ENCODE data around the gene ITGA7. TPM values are rescaled to one million over a fixed set of nuclear protein-coding genes. Genes with fewer than 3 reads are reported as not detected.
"Not testable (repeated sequence)": the region's sequence is repeated elsewhere in the genome, so short reads cannot be mapped to it uniquely, and the experiment has no call there.

ITGA7 gene
- total and polyA plus RNA-seq, 9 donors, result 195 to 461 (median 375) TPM

DNA sequence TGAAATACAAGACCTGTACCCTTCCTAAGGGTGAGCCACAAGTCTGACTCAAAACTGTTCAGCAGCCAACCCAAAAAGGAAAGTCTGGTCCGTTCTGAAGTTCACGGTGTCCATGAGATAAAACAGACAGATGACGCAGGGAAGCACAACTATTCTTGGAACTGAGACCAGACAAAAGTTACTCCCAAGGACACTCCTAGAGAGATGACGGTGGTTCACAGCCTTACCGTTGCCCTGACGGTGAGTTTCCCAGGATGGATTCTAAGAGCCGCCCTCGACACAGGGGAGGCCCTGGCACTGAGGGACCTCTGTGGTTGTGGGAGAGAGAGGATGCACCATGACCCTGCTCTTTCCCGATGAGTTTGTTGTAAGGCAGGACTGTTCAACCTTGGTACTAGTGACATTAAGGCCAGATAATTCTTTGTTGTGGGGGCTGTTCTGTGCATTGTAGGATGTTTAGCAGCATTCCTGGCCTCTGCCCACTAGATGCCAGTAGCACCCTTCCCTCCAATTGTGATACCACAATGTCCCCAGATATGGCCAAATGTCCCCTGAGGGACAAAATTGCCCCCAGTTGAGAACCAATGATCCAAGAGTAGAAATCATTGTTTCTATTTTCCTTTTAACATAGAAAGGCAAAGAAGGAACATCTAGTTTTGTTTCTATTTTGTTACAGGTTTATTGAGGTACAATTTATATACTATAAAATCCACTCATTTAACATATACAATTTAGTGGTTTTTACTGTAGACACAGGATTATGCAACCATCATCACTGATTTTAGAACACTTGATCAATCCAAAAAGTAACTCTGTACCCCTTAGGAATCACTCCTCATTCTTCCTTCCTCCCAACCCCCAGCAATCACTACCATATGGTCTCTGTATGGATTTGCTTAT, 48.0 kb downstream of the ITGA7 start:
- no peak for DNase-seq
- no peak overlapping the region for H3K4me3 ChIP-seq (ENCODE audit: low read length)
- no peaks in the 10 kb centered on the region for H3K27me3 ChIP-seq (ENCODE audit: control insufficient read depth, insufficient read depth, low read length)
- 53% methylated on average over 7 of the region's 9 CpGs for WGBS (ENCODE audit: insufficient coverage)
- H3K36me3 ChIP-seq (ENCODE audit: control insufficient read depth, insufficient read depth, low read length), result no peaks in the 10 kb centered on the region
- no peak overlapping the region for H3K27ac ChIP-seq (ENCODE audit: low read length)
- H3K9me3 ChIP-seq (replicated peaks; ENCODE audit: control insufficient read depth, low read depth, low read length), result no peaks in the 10 kb centered on the region
- peaks cover 1% of the 10 kb centered on the region for H3K4me1 ChIP-seq (ENCODE audit: control insufficient read depth, insufficient read depth, low read length)

DNA sequence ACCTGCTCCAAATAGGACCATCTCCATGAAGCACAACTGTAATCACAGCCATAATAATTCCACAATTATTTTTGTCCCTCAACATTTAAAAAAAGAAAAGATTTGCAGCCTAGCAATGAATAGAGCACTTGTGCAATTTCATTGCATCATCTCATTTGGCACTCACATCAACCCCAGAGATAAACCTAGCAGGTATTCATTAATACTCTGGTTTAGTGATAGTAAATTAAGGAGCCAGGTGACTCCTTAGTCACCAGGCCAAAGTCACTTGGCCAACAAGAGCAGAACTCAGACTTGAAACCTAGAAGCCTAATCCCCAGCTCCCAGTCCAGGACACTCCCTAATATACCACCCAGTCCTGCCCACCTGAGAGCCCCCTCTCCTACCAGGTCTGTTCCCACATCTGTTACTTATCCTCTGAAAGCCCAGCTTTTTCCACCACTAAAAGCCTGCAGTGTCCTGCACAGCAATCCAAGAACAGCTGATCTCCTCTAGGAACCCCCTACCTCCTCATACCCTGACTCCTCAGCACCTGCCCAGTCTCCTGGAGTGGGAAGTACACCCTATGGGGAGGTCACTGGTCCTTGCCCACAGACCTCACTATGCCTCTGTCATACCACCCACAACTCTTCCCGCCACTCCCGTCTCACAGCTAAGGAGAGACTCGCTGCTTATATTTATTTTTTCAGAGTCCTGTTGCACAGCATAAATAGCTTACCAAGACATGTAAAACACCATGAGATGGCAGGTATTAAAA, 48.9 kb downstream of the ITGA7 start:
- H3K9me3 ChIP-seq (replicated peaks; ENCODE audit: control insufficient read depth, low read depth, low read length), result no peaks in the 10 kb centered on the region
- H3K36me3 ChIP-seq (ENCODE audit: control insufficient read depth, insufficient read depth, low read length), result no peaks in the 10 kb centered on the region
- H3K4me3 ChIP-seq (ENCODE audit: low read length), result no peak overlapping the region
- DNase-seq, result no peak
- H3K27ac ChIP-seq (ENCODE audit: low read length), result no peak overlapping the region
- H3K27me3 ChIP-seq (ENCODE audit: control insufficient read depth, insufficient read depth, low read length), result no peaks in the 10 kb centered on the region
- no CpG with 5 or more reads among the region's 3 CpGs for WGBS (ENCODE audit: insufficient coverage)
- peaks cover 3% of the 10 kb centered on the region for H3K4me1 ChIP-seq (ENCODE audit: control insufficient read depth, insufficient read depth, low read length)

DNA sequence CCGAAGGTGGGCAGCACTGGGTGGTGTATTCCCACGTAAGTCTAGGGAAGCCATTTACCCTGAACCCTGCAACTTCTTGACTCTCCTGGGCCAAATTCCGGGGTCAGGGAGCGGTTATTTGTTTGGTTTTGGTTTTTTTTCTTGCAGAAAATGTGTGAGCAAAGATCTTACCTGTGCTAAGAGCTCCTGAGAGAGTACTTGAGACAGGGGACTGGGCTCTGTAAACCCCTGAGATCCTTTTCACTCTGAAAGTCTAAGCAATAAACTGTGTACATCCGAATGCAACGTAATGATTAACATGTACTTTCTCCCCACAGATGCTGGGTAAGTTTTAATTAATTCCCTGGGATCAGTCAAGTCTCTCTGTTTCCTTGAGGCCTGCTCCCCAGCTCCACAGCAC, 49.5 kb downstream of the ITGA7 start:
- Histone ChIP-seq H3K4me1 (ENCODE audit: control insufficient read depth, insufficient read depth, low read length) (peaks cover 3% of the 10 kb centered on the region), H3K9me3 (replicated peaks; ENCODE audit: control insufficient read depth, low read depth, low read length) (no peaks in the 10 kb centered on the region), H3K4me3 (ENCODE audit: low read length) (no peak overlapping the region), H3K36me3 (ENCODE audit: control insufficient read depth, insufficient read depth, low read length) (no peaks in the 10 kb centered on the region), H3K27ac (ENCODE audit: low read length) (no peak overlapping the region), H3K27me3 (ENCODE audit: control insufficient read depth, insufficient read depth, low read length) (no peaks in the 10 kb centered on the region)
- DNase-seq, result no peak
- 66% methylated on average over 4 of the region's 6 CpGs for WGBS (ENCODE audit: insufficient coverage)

DNA sequence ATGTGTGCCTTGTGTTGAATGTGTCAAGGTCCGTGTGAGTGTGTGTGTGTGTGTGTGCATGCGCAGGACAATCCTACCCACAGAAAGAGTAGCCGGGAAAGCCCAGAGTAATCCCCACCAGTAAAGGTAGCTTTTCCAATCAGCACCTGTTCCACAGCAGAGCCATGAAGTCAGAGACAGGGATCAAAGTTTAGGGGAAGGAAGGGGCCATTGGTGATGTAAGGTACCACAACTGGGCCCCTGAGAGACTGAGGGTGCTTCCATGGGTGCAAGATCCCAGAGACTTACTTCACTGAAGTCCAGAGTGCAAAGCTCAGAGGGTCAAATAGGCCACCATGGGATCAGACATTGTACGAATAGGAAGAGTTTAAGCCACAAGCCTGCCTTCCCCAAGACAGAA, 50.5 kb downstream of the ITGA7 start:
- Histone ChIP-seq H3K4me3 (ENCODE audit: low read length) (no peak overlapping the region), H3K36me3 (ENCODE audit: control insufficient read depth, insufficient read depth, low read length) (no peaks in the 10 kb centered on the region), H3K4me1 (ENCODE audit: control insufficient read depth, insufficient read depth, low read length) (peaks cover 3% of the 10 kb centered on the region), H3K27ac (ENCODE audit: low read length) (no peak overlapping the region), H3K27me3 (ENCODE audit: control insufficient read depth, insufficient read depth, low read length) (no peaks in the 10 kb centered on the region), H3K9me3 (replicated peaks; ENCODE audit: control insufficient read depth, low read depth, low read length) (no peaks in the 10 kb centered on the region)
- no peak for DNase-seq
- no CpG with 5 or more reads among the region's 4 CpGs for WGBS (ENCODE audit: insufficient coverage)

DNA sequence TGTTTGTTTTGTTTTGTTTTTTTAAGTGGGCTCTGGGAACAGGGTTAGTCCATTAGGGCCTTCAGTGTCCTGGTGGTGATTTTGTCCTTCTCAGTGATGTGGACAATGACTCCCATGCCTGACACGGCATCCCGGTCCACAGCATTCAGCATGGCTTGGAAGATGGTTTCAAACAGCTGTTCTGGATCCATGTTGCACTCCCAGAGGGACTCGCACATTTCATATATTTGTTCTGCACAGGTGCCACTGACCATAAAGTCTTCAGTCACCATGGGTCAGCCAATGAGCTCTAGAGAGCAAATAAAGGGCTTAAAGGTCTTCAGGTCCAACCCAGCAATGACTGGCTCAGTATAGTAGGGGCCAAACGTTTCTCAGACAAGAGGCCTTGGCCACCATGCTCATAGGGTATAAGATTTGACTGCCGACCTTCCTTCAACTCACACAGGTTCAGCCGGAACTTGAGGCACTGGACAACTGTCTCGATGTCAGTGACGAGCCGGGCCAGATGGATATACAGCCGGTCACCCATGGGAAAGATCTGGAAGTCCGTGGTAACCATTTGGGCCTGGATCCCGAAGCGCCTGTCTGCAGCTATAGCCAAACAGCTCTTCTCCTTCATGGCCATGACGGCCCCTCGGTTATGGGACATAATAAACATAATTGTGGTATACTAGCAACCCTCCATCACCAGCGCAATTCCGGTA, 53.0 kb downstream of the ITGA7 start:
- H3K27ac ChIP-seq (ENCODE audit: low read length), result peak overlapping the region; percentile 82
- H3K4me1 ChIP-seq (ENCODE audit: control insufficient read depth, insufficient read depth, low read length), result peaks cover 3% of the 10 kb centered on the region

DNA sequence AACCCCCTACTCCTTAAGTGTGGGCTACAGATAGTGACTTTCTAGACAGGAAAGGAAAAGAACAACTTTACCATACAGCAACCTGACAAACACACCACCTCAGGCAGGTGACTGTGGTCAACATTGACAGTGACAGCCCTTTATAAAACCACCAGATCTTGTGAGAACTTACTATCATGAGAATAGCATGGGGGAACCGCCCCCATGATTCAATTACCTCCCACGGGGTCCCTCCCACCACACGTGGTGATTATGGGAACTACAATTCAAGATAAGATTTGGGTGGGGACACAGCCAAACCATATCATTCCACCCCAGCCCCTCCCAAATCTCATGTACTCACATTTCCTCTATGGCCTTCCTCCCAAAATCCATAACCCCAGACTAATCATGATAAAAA, 54.7 kb downstream of the ITGA7 start:
- Histone ChIP-seq H3K4me1 (ENCODE audit: control insufficient read depth, insufficient read depth, low read length) (peaks cover 3% of the 10 kb centered on the region), H3K27me3 (ENCODE audit: control insufficient read depth, insufficient read depth, low read length) (no peaks in the 10 kb centered on the region), H3K4me3 (ENCODE audit: low read length) (no peak overlapping the region), H3K27ac (ENCODE audit: low read length) (no peak overlapping the region), H3K9me3 (replicated peaks; ENCODE audit: control insufficient read depth, low read depth, low read length) (no peaks in the 10 kb centered on the region), H3K36me3 (ENCODE audit: control insufficient read depth, insufficient read depth, low read length) (no peaks in the 10 kb centered on the region)
- WGBS (ENCODE audit: insufficient coverage), result no CpG with 5 or more reads among the region's 3 CpGs
- DNase-seq, result no peak

More for the DNA sequence above, 53.0 kb downstream of the ITGA7 start:
- H3K9me3 ChIP-seq (replicated peaks; ENCODE audit: control insufficient read depth, low read depth, low read length), result no peaks in the 10 kb centered on the region
- no peaks in the 10 kb centered on the region for H3K36me3 ChIP-seq (ENCODE audit: control insufficient read depth, insufficient read depth, low read length)
- H3K4me3 ChIP-seq (ENCODE audit: low read length), result no peak overlapping the region
- WGBS (ENCODE audit: insufficient coverage), result 59% methylated on average over 11 of the region's 17 CpGs
- DNase-seq, result peak; percentile 76
- H3K27me3 ChIP-seq (ENCODE audit: control insufficient read depth, insufficient read depth, low read length), result no peaks in the 10 kb centered on the region

DNA sequence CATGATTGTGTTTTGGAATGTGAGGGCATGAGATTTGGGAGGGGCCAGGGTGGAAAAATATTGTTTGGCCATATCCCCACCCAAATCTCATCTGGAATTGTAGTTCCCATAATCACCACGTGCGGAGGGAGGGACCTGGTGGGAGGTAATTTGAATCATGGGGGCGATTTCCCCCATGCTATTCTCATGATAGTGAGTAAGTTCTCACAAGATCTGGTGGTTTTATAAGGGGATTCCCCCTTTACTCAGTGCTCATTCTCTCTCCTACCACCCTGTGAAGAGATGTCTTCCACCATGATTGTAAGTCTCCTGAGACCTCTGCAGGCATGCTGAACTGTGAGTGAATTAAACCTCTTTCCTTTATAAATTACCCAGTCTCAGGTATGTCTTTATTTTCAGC, 55.4 kb downstream of the ITGA7 start:
- Histone ChIP-seq H3K4me1 (ENCODE audit: control insufficient read depth, insufficient read depth, low read length) (peaks cover 3% of the 10 kb centered on the region), H3K27me3 (ENCODE audit: control insufficient read depth, insufficient read depth, low read length) (no peaks in the 10 kb centered on the region), H3K27ac (ENCODE audit: low read length) (no peak overlapping the region), H3K9me3 (replicated peaks; ENCODE audit: control insufficient read depth, low read depth, low read length) (no peaks in the 10 kb centered on the region), H3K36me3 (ENCODE audit: control insufficient read depth, insufficient read depth, low read length) (no peaks in the 10 kb centered on the region), H3K4me3 (ENCODE audit: low read length) (no peak overlapping the region)
- no peak for DNase-seq
- no CpG with 5 or more reads among the region's 3 CpGs for WGBS (ENCODE audit: insufficient coverage)

DNA sequence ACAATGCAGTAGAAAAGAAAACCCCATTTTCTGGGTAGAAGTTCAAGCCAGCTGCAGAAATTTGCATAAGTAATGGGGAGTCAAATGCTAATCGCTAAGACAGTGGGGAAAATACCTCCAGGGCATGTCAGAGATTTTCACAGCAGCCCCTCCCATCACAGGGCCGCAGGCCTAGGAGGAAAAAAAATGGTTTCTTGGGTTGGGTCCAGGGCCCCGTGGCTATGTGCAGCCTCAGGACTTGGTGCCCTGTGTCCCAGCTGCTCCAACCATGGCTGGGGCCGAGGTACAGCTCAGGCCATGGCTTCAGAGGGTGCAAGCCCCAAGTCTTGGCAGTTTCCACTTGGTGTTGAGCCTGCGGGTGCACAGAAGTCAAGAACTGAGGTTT, 56.4 kb downstream of the ITGA7 start:
- Histone ChIP-seq H3K36me3 (ENCODE audit: control insufficient read depth, insufficient read depth, low read length) (no peaks in the 10 kb centered on the region), H3K4me1 (ENCODE audit: control insufficient read depth, insufficient read depth, low read length) (peaks cover 14% of the 10 kb centered on the region), H3K4me3 (ENCODE audit: low read length) (no peak overlapping the region), H3K27me3 (ENCODE audit: control insufficient read depth, insufficient read depth, low read length) (no peaks in the 10 kb centered on the region), H3K27ac (ENCODE audit: low read length) (no peak overlapping the region), H3K9me3 (replicated peaks; ENCODE audit: control insufficient read depth, low read depth, low read length) (no peaks in the 10 kb centered on the region)
- 74% methylated on average over 4 of the region's 5 CpGs for WGBS (ENCODE audit: insufficient coverage)
- DNase-seq, result no peak

DNA sequence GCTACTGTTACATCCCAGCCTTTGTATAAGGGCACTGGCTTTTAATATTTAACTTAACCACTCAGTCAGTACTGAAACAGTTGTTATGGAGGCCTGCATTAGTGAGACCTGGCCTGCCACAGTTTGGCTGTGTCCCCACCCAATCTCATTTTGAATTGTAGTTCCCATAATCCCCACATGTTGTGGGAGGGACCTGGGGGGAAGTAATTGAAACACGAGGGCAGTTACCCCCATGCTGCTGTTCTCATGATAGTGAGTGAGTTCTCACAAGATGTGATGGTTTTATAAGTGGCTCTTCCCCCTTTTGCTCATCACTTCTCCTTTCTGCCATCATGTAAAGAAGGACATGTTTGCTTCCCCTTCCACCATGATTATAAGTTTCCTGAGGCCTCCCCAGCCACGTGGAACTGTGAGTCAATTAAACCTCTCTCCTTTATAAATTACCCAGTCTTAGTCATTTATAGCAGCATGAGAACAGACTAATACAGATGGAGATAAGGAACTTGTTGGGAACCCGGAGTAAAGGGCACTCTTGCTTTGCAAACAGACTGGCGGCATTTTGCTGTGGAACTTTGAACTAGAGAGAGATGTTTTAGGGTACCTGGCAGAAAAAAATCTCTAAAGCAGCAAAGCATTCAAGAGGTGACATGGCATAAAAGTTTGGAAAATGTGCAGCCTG, 56.9 kb downstream of the ITGA7 start:
- not testable (repeated sequence) for H3K9me3 ChIP-seq (replicated peaks; ENCODE audit: control insufficient read depth, low read depth, low read length); H3K27me3 ChIP-seq (ENCODE audit: control insufficient read depth, insufficient read depth, low read length); H3K27ac ChIP-seq (ENCODE audit: low read length); H3K4me3 ChIP-seq (ENCODE audit: low read length); H3K36me3 ChIP-seq (ENCODE audit: control insufficient read depth, insufficient read depth, low read length); DNase-seq
- peaks cover 17% of the 10 kb centered on the region for H3K4me1 ChIP-seq (ENCODE audit: control insufficient read depth, insufficient read depth, low read length)
- 90% methylated on average over 2 of the region's 4 CpGs for WGBS (ENCODE audit: insufficient coverage)
